ENCODE measurements around the gene PRDM12.

PRDM12 gene

DNA sequence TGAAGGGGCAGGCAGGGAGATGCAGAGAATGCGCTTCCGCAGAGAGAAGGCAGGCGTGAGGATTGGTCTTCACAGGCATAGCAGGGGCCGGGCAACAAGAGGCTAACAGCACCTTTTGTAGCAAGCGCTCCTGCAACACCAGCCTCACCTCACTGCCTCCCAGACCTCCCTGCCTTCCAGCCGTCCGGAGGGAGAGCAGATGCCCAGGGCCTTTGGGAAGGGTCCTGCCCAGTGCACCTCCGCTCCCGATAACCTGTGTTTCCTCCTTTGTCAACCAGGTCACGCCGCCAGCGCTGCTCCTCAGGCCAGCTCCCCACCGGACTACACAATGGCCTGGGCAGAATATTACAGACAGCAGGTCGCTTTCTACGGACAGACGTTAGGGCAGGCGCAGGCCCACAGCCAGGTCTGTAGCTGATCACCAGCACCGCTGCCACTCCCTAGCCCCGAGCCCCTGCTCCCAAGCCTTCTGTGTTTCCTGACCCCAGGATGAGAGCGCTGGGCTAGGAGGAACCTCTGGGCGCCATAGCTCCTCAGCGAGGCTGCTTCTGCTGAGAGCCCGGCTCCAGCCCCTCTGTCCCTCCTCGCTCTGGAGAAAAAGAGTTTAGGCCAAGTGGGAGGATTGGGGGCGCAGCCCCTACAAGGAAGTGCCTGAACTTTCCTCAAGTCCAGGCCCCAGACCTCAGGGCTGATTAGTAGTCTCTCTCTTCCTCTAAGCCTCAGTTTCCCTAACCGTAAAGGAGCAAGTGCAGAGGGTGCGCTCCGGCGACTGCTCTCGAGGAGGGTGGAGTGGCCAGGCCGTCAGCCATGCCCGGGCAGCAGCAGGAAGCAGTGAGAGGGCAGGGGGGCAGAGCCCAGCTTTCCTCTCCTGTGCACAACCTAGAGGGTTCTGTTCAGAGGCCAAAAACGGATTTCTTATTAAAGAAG lies 28.4 kb upstream of the PRDM12 start:
- no peak overlapping the region for H3K27ac ChIP-seq
- H3K4me3 ChIP-seq, result no peak overlapping the region
- H4K20me1 ChIP-seq, result peaks cover 34% of the 10 kb centered on the region
- no peak for TF ChIP-seq Cebpa-rat (IDR thresholded peaks at IDR 0.05)
- no peaks in the 10 kb centered on the region for H3K4me1 ChIP-seq
- H3K4me2 ChIP-seq, result no peak overlapping the region
- H3K27me3 ChIP-seq, result no peaks in the 10 kb centered on the region
- H3K9me3 ChIP-seq, result no peaks in the 10 kb centered on the region
- H3K36me3 ChIP-seq, result peaks cover 72% of the 10 kb centered on the region
- H3K9ac ChIP-seq, result no peak overlapping the region

DNA sequence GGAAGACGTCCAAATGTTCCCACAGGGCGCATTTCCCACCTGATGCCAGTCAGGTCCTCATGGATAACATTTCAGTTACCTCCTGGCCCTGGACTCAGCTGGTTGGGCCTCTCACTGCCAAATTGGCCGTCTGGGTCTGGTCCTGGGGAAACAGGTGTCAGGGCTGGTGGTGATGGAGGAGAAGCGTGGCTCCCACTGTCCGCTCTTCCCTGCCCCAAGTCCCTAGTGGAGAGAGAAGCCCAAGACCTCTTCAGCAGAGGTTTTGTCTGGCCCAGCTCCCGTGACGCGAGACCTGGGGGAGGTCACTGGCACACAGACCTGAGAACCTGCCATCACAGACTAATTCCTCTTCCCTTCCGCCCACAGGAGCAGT lies 27.8 kb upstream of the PRDM12 start:
- H3K27ac ChIP-seq, result no peak overlapping the region
- H3K9me3 ChIP-seq, result no peaks in the 10 kb centered on the region
- H4K20me1 ChIP-seq, result peaks cover 34% of the 10 kb centered on the region
- no peak overlapping the region for H3K9ac ChIP-seq
- H3K36me3 ChIP-seq, result peaks cover 66% of the 10 kb centered on the region
- H3K4me3 ChIP-seq, result no peak overlapping the region
- H3K4me2 ChIP-seq, result no peak overlapping the region
- H3K27me3 ChIP-seq, result no peaks in the 10 kb centered on the region
- no peak for TF ChIP-seq Cebpa-rat (IDR thresholded peaks at IDR 0.05)
- no peaks in the 10 kb centered on the region for H3K4me1 ChIP-seq

DNA sequence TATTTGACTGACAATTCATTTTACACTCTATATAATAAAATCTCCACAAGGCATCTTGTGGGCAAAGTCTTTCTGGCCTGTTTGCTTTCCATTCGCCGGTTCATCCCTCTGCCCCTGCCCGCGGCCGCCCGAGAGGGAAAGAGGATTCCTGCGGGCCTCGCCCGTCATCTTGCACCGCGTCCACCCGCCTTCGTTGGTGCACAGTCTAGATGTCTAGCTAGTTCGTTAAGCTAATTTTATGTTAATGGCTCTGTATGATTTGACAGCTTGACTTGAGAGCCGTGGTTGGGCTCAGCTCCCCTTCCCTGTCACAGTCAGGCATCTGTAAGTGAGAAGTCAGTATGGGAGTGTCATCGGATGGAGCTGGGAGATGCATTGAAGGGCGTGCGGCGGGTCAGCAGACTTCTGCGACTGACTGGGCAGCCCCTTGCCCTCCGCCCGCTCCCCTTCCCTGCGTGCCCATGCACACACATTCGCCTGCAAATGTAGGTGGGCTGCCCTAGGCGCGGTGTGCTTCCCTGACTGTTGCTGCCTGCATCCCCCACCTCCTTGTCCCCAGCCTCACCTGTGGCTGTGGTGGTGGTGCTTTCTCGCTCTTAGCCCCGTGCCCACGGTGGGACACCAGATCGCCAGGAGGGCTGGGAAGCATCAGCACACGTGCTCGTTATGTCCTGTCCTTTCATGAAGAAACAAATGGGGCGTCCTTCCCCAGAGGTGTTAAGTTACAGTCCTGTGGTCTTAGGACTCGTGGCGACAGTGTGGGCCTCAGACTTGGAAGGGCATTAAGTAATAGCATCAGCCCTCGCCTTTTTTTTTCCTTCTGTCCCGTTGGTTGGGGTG lies 25.9 kb upstream of the PRDM12 start:
- H3K4me3 ChIP-seq, result no peak overlapping the region
- no peaks in the 10 kb centered on the region for H3K9me3 ChIP-seq
- no peaks in the 10 kb centered on the region for H3K4me1 ChIP-seq
- no peaks in the 10 kb centered on the region for H3K27me3 ChIP-seq
- H3K9ac ChIP-seq, result no peak overlapping the region
- peaks cover 47% of the 10 kb centered on the region for H3K36me3 ChIP-seq
- H3K4me2 ChIP-seq, result no peak overlapping the region
- no peak overlapping the region for H3K27ac ChIP-seq
- H4K20me1 ChIP-seq, result peaks cover 18% of the 10 kb centered on the region; the same call in 1 of the 2 replicates
- no peak for TF ChIP-seq Cebpa-rat (IDR thresholded peaks at IDR 0.05)

DNA sequence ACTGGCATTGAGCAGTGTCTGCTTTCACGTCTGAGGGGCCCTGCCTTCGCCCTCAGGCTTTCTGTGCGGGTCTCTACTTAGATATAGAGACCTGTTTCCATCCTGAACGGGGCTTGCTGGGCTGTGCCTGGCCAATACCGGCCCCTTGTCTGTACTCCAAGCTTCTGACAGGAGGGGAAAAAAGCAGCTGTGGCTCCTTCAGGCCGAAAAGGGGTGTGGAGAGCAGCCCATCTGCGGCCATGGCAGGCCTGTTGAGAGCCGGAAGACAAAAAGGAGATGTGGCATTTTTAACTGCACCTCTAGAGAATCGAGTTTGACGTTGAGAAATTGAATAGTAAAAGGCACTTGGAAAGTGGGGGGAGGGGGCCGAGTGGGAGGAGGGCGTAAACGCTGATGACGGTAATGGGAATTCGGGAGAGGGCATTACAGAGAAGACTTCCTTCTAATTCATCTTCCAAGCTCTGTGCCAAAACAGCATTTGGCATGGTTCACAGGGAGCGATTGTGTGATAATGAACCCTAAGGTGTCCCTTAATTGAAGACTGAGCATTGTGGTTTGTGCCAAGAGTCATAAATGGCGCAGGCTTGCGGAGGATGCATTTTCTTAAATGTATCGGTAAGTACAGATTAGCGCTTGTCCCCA lies 25.1 kb upstream of the PRDM12 start:
- Histone ChIP-seq H3K27ac (no peak overlapping the region), H3K4me3 (no peak overlapping the region), H3K36me3 (peaks cover 40% of the 10 kb centered on the region), H3K9me3 (no peaks in the 10 kb centered on the region), H3K9ac (no peak overlapping the region), H3K4me1 (no peaks in the 10 kb centered on the region), H3K27me3 (no peaks in the 10 kb centered on the region), H4K20me1 (peaks cover 11% of the 10 kb centered on the region; the same call in 1 of the 2 replicates), H3K4me2 (no peak overlapping the region)
- TF ChIP-seq Cebpa-rat (IDR thresholded peaks at IDR 0.05), result no peak

DNA sequence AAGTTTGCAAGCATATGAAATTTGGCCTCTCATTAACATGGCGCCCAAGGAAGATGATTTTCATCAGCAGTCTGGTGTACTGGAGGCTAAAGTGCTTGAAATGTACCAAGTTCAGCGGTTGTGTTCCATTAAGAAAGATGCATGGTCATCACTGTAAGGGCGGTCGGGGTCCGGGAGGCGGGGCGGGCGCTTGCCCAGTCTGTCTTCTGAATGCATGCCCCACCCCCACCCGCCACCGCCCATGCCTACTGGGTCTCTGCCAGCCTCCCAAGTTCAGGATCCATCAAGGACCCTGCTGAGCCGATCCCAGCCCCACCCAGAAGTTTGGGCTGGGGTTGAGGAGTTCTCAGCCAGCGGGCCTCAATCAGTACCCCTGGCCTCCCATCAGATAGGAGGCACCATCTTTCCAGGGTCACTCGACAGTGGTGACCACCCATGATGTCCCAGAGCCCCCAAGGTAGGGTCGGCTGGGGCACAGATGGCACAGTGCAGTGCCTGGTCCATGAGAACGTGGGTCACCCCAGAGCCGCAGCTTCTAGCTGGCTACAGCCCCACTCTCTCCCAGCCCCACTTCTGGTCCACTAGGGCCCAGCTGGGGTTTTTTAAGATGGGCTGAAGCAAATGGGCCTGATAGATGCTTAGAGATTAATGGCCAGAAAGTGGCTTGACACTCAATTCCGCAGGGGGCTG lies 24.4 kb upstream of the PRDM12 start:
- Histone ChIP-seq H4K20me1 (peaks cover 8% of the 10 kb centered on the region; the same call in 1 of the 2 replicates), H3K27ac (no peak overlapping the region)
- no peak for TF ChIP-seq Cebpa-rat (IDR thresholded peaks at IDR 0.05)

DNA sequence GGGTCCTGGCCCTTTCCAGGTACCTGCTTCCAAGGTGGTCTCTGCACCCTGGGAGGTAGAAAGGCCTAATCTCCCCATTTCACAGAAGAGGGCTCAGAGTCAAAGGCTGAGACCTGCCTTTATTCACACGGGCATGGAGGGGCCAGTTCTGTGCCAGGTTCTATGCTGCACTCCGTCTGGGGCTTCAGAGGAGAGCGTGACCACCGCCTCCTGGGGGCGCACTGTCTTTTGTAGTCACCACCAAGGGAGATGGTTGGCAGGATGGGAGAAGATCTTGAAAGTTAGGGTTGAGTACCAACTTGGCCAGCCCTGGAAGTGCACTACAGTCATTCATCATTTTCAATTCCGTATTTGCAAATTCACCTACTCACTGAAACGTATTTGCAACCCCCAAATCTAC lies 23.7 kb upstream of the PRDM12 start:
- Histone ChIP-seq H3K36me3 (peaks cover 26% of the 10 kb centered on the region), H3K9me3 (no peaks in the 10 kb centered on the region), H3K27me3 (no peaks in the 10 kb centered on the region), H3K4me2 (no peak overlapping the region), H3K9ac (no peak overlapping the region), H3K4me3 (no peak overlapping the region), H3K4me1 (no peaks in the 10 kb centered on the region), H4K20me1 (peaks cover 8% of the 10 kb centered on the region; the same call in 1 of the 2 replicates), H3K27ac (no peak overlapping the region)
- no peak for TF ChIP-seq Cebpa-rat (IDR thresholded peaks at IDR 0.05)

More for the DNA sequence above, 24.4 kb upstream of the PRDM12 start:
- Histone ChIP-seq H3K9me3 (no peaks in the 10 kb centered on the region), H3K27me3 (no peaks in the 10 kb centered on the region), H3K36me3 (peaks cover 32% of the 10 kb centered on the region), H3K4me3 (no peak overlapping the region), H3K9ac (no peak overlapping the region), H3K4me1 (no peaks in the 10 kb centered on the region), H3K4me2 (no peak overlapping the region)

DNA sequence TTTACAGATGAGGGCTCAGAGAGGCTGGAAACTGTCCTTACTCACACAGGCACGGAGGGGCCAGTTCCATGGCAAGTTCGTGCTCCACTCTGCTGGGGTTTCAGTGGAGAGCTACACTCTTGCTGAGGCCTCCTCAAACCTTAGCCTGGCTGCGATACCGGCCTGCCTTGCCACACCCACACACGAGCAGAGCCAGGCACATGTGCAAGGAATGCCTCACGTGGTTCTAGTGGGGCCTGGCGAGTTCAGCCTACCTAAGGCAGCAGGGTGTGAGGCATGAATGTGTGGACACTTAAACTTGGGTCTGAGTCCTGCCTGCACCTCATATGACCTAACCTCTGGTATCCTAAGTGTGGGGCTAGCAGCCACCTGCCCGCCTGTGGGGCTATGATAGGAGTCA lies 21.5 kb upstream of the PRDM12 start:
- Histone ChIP-seq H3K9me3 (no peaks in the 10 kb centered on the region), H3K27ac (no peak overlapping the region), H3K4me1 (no peaks in the 10 kb centered on the region), H3K36me3 (peaks cover 14% of the 10 kb centered on the region), H3K4me2 (no peak overlapping the region), H3K27me3 (no peaks in the 10 kb centered on the region), H4K20me1 (no peaks in the 10 kb centered on the region), H3K9ac (no peak overlapping the region), H3K4me3 (no peak overlapping the region)
- TF ChIP-seq Cebpa-rat (IDR thresholded peaks at IDR 0.05), result no peak

DNA sequence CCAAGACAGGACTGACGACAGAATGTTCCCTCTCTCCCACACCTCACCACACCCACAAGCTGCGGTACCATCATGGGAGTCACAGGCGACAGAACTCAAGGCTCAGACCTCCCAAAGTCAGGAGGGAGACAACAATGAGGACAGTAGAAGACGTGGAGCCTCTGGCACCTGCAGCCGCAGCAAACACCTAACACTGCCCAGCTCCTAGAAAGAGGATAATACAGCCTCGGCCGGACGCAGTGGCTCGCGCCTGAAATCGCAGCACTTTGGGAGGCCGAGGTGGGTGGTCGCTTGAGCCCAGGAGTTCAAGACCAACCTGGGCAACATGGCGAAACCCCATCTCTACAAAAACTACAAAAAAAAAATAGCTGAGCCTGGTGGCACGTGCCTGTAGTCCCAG lies 13.2 kb upstream of the PRDM12 start:
- Histone ChIP-seq H3K4me3 (no peak overlapping the region), H3K4me1 (no peaks in the 10 kb centered on the region), H3K27ac (no peak overlapping the region), H4K20me1 (no peaks in the 10 kb centered on the region), H3K27me3 (peaks cover 13% of the 10 kb centered on the region), H3K4me2 (no peak overlapping the region), H3K9me3 (no peaks in the 10 kb centered on the region), H3K9ac (no peak overlapping the region), H3K36me3 (no peaks in the 10 kb centered on the region)
- no peak for TF ChIP-seq Cebpa-rat (IDR thresholded peaks at IDR 0.05)

DNA sequence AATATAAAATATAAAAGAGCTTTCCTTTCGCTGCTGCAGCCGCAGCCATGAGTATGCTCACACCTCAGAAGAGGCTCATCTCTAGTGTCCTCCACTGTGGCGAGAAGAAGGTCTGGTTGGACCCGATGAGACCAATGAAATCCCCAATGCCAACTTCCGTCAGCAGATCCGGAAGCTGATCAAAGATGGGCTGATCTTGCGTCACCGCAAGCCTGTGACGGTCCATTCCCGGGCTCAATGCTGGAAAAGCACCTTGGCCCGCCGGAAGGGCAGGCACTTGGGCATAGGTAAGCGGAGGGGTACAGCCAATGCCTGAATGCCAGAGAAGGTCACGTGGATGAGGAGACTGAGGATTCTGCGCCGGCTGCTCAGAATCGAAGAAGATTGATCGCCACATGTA lies 12.6 kb upstream of the PRDM12 start:
- no peak overlapping the region for H3K4me2 ChIP-seq
- no peak for TF ChIP-seq Cebpa-rat (IDR thresholded peaks at IDR 0.05)
- no peak overlapping the region for H3K4me3 ChIP-seq
- H3K27me3 ChIP-seq, result peaks cover 18% of the 10 kb centered on the region
- H3K4me1 ChIP-seq, result no peaks in the 10 kb centered on the region
- no peaks in the 10 kb centered on the region for H4K20me1 ChIP-seq
- no peaks in the 10 kb centered on the region for H3K9me3 ChIP-seq
- no peak overlapping the region for H3K27ac ChIP-seq
- no peak overlapping the region for H3K9ac ChIP-seq
- H3K36me3 ChIP-seq, result no peaks in the 10 kb centered on the region
